Glutamatergic neuron (in vitro differentiated cells): ENCODE results near the gene ATP13A2. TPM values are rescaled to one million over a fixed set of nuclear protein-coding genes. Genes with fewer than 3 reads are reported as not detected.

Experiments
- DNase-seq: peaks from one replicate; pipeline ENCODE4 v3.0.0; 2022
- H3K27ac Mint-ChIP-seq: one replicate; pipeline ENCODE4 v1.8.0; 2020; ENCODE audit warnings: mild to moderate bottlenecking, mixed read lengths, inconsistent platforms; ENCODE audit not compliant: unreplicated experiment
- H3K27me3 Mint-ChIP-seq: one replicate; pipeline ENCODE4 v1.8.0; 2020; ENCODE audit warnings: mild to moderate bottlenecking, moderate library complexity, mixed read lengths, inconsistent platforms; ENCODE audit not compliant: unreplicated experiment
- H3K36me3 Mint-ChIP-seq: one replicate; pipeline ENCODE4 v1.8.0; 2020; ENCODE audit warnings: mild to moderate bottlenecking, mixed read lengths, inconsistent platforms; ENCODE audit not compliant: unreplicated experiment
- H3K4me1 Mint-ChIP-seq: one replicate; pipeline ENCODE4 v1.8.0; 2020; ENCODE audit warnings: mild to moderate bottlenecking, low read depth, mixed read lengths, inconsistent platforms; ENCODE audit not compliant: unreplicated experiment
- H3K4me3 Mint-ChIP-seq: one replicate; pipeline ENCODE4 v1.8.0; 2020; ENCODE audit warnings: mild to moderate bottlenecking, mixed read lengths, inconsistent platforms; ENCODE audit not compliant: unreplicated experiment
- H3K9me3 Mint-ChIP-seq: one replicate; pipeline ENCODE4 v1.8.0; 2020; ENCODE audit warnings: mild to moderate bottlenecking, moderate library complexity, mixed read lengths, inconsistent platforms; ENCODE audit not compliant: unreplicated experiment
- total RNA-seq: library from RNA; stranded (reverse); fragmentation: NEBNext Ultra II Directional; extraction: Animal tissue kit (Norgen Biotek cat#: 25700); gene quantifications from one replicate; pipeline ENCODE4 v1.2.1, GENCODE V29; 2021; ENCODE audit not compliant: unreplicated experiment
- TF ChIP-seq, protein P1 (sequence below): fragments of 200-600 bp; sonication (generic); IDR thresholded peaks from one replicate; pipeline ENCODE4 v1.5.0; 2021; ENCODE audit not compliant: partially characterized antibody, unreplicated experiment

The ATP13A2 gene
- total RNA-seq, 1 donor from 2014 or later: 65.0 TPM

DNA sequence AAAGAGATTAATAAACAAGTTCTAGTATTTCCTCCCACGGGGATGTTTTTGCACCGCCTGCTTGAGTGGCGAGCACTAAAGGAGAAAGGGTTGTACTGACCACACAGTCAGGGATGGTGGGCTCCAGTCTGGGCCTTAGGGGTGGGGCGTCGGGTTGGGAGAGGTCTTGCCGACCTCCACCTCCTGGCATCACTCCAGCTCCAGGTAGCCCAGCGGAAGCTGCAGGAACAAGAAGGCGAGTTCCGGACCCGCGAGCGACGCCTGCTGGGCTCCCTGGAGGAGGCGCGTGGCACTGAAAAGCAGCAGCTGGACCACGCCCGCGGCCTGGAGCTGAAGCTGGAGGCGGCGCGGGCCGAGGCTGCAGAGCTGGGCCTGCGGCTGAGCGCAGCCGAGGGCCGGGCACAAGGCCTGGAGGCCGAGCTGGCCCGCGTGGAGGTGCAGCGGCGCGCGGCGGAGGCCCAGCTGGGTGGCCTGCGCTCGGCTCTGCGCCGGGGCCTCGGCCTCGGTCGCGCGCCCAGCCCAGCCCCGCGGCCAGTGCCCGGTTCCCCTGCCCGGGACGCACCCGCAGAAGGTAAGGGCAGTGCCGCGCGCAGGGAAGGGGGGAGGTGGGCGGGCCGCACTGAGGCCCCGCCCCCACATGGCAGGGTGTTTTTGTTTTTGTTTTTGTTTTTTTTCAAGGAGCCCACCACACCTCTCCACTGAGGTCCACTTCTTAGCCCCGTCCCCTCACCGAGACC, 51.0 kb downstream of the ATP13A2 start:
- Mint-ChIP-seq H3K4me1 (no peaks in the 10 kb centered on the region), H3K27ac (peak overlapping the region; percentile 55), H3K27me3 (peaks cover 2% of the 10 kb centered on the region), H3K9me3 (no peaks in the 10 kb centered on the region), H3K36me3 (no peaks in the 10 kb centered on the region), H3K4me3 (peak overlapping the region; percentile 63)
- TF ChIP-seq, protein P1, sequence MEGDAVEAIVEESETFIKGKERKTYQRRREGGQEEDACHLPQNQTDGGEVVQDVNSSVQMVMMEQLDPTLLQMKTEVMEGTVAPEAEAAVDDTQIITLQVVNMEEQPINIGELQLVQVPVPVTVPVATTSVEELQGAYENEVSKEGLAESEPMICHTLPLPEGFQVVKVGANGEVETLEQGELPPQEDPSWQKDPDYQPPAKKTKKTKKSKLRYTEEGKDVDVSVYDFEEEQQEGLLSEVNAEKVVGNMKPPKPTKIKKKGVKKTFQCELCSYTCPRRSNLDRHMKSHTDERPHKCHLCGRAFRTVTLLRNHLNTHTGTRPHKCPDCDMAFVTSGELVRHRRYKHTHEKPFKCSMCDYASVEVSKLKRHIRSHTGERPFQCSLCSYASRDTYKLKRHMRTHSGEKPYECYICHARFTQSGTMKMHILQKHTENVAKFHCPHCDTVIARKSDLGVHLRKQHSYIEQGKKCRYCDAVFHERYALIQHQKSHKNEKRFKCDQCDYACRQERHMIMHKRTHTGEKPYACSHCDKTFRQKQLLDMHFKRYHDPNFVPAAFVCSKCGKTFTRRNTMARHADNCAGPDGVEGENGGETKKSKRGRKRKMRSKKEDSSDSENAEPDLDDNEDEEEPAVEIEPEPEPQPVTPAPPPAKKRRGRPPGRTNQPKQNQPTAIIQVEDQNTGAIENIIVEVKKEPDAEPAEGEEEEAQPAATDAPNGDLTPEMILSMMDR: peak; percentile 70
- peak; percentile 93 for DNase-seq

DNA sequence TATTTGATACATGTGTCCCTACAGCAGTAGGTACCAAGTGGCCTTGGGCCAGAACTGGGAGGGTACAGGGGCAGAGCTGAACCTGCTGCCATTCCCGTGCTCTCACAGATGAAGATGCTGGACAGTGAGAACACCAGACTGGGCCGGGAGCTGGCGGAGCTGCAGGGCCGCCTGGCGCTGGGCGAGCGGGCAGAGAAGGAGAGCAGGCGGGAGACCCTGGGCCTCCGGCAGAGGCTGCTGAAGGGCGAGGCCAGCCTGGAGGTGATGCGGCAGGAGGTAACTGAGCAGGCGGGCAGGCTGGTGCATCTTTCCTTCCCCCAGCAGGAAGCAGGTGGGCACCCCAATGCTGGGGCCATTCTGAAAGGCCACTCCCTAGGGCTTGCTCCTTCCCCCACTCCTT, 53.3 kb downstream of the ATP13A2 start:
- TF ChIP-seq, protein P1: no peak
- Mint-ChIP-seq H3K36me3 (no peaks in the 10 kb centered on the region), H3K27ac (no peak overlapping the region), H3K9me3 (no peaks in the 10 kb centered on the region), H3K4me1 (no peaks in the 10 kb centered on the region), H3K27me3 (no peaks in the 10 kb centered on the region), H3K4me3 (no peak overlapping the region)
- DNase-seq: no peak

DNA sequence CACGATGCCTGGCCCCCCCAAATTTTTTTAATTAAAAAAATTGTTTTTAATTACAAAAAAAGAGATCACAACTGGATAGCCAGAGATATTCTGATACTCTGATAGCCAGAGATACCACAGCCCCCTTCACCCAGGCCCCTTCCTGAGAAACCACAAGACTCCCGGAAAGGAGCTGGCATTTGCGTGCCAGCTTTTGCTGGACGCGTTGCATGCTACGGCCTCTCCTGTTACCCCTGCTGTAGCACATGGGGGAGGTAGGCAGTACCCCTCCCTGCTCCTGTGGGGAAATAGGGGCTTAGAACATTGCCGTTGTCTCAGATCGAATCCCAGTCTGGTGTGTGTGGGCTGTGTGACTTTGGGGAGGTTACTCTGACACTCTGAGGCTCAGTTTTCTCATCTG, 54.0 kb downstream of the ATP13A2 start:
- H3K36me3 Mint-ChIP-seq: no peaks in the 10 kb centered on the region
- H3K27me3 Mint-ChIP-seq: no peaks in the 10 kb centered on the region
- no peak overlapping the region for H3K27ac Mint-ChIP-seq
- TF ChIP-seq, protein P1: no peak
- no peak overlapping the region for H3K4me3 Mint-ChIP-seq
- no peaks in the 10 kb centered on the region for H3K9me3 Mint-ChIP-seq
- H3K4me1 Mint-ChIP-seq: no peaks in the 10 kb centered on the region
- DNase-seq: no peak

DNA sequence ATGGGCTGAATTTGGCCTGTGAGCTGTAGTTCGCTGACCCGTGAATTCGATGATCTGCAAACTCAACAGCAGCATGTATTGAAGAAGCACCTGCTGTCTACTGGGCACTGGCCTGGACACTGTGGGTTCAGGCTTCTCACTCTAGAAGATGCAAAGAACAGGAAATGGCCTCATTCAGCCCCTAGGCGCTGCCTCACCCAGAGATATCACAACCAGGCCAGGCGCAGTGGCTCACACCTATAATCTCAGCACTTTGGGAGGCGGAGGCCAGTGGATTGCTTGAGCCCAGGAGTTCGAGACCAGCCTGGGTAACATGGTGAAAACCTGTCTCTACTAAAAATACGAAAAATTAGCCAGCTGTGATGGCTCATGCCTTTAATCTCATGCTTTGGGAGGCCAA, 55.0 kb downstream of the ATP13A2 start:
- TF ChIP-seq, protein P1: no peak
- H3K27ac Mint-ChIP-seq: no peak overlapping the region
- DNase-seq: no peak
- peaks cover 2% of the 10 kb centered on the region for H3K27me3 Mint-ChIP-seq
- no peaks in the 10 kb centered on the region for H3K9me3 Mint-ChIP-seq
- no peak overlapping the region for H3K4me3 Mint-ChIP-seq
- no peaks in the 10 kb centered on the region for H3K36me3 Mint-ChIP-seq
- H3K4me1 Mint-ChIP-seq: no peaks in the 10 kb centered on the region

DNA sequence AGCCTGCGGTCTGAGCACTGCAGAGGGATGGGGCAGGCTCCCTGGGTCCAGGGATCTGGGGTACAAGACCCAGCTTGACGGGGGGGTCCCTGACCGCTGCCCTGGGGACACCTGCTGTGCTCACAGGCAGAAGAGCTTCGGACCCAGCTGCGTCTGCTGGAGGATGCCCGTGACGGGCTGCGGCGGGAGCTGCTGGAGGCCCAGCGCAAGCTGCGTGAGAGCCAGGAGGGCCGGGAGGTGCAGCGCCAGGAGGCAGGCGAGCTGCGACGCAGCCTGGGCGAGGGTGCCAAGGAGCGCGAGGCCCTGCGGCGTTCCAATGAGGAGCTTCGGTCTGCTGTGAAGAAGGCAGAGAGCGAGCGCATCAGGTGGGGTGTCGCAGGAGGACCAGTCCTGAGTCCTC, 56.5 kb downstream of the ATP13A2 start:
- TF ChIP-seq, protein P1: no peak
- no peak for DNase-seq
- no peak overlapping the region for H3K27ac Mint-ChIP-seq
- H3K9me3 Mint-ChIP-seq: no peaks in the 10 kb centered on the region
- H3K27me3 Mint-ChIP-seq: peaks cover 2% of the 10 kb centered on the region
- no peaks in the 10 kb centered on the region for H3K4me1 Mint-ChIP-seq
- no peak overlapping the region for H3K4me3 Mint-ChIP-seq
- no peaks in the 10 kb centered on the region for H3K36me3 Mint-ChIP-seq
